Colonic mucosa (tissue), 4 donors: Measurements from ENCODE around the gene GABARAP. TPM values are rescaled to one million over a fixed set of nuclear protein-coding genes. Genes with fewer than 3 reads are reported as not detected.
A peak's percentile ranks its signal among the peaks of the same experiment; 100 is the strongest.

Source experiments
- DNase-seq: peaks from one replicate; pipeline ENCODE4 v3.0.0-alpha.2; 2020
- H3K27ac ChIP-seq: fragments of 200-600 bp; one replicate; pipeline ENCODE4 v1.8.0; 2021
- H3K27me3 ChIP-seq: fragments of 200-600 bp; one replicate; pipeline ENCODE4 v1.8.0; 2021
- H3K36me3 ChIP-seq: fragments of 200-600 bp; one replicate; pipeline ENCODE4 v1.8.0; 2021
- H3K4me1 ChIP-seq: fragments of 200-600 bp; one replicate; pipeline ENCODE4 v1.8.0; 2021; ENCODE audit warnings: mild to moderate bottlenecking
- H3K4me3 ChIP-seq: fragments of 200-600 bp; one replicate; pipeline ENCODE4 v1.8.0; 2021
- H3K9ac ChIP-seq, 2 donors: one replicate each; pipeline ENCODE4 v1.7.0; 2013; ENCODE audit warnings: control low read depth in 2 of 2, low read depth in 2 of 2, low read length in 2 of 2
- H3K9me3 ChIP-seq: fragments of 200-600 bp; one replicate; pipeline ENCODE4 v1.8.0; 2021
- intact Hi-C: fragments of 100-400 bp; cut with DNase I; formaldehyde crosslinking; loops from one replicate; pipeline ENCODE4 v1.14.1; 2022
- total RNA-seq, 2 donors: library from RNA; stranded (reverse); fragmentation: NEBNext Ultra II Directional in 1 of 2; extraction: Animal tissue kit (Norgen Biotek cat#: 25700) in 1 of 2; gene quantifications; one replicate each; pipeline ENCODE4 v1.2.1, GENCODE V29; 2021
- TF ChIP-seq, protein P1 (sequence below): fragments of 200-600 bp; IDR thresholded peaks from one replicate; pipeline ENCODE4 v1.8.0; 2022; ENCODE audit warnings: antibody characterized with exemption, mild to moderate bottlenecking
- donor health status: healthy.
- donor health status: DM: no; HTN: no; CAD: no.
- donor health status: DM: no; HTN: no; CAD: no.

GABARAP gene
- total RNA-seq, 2 donors from 2014 or later, result 378 to 513 TPM

DNA sequence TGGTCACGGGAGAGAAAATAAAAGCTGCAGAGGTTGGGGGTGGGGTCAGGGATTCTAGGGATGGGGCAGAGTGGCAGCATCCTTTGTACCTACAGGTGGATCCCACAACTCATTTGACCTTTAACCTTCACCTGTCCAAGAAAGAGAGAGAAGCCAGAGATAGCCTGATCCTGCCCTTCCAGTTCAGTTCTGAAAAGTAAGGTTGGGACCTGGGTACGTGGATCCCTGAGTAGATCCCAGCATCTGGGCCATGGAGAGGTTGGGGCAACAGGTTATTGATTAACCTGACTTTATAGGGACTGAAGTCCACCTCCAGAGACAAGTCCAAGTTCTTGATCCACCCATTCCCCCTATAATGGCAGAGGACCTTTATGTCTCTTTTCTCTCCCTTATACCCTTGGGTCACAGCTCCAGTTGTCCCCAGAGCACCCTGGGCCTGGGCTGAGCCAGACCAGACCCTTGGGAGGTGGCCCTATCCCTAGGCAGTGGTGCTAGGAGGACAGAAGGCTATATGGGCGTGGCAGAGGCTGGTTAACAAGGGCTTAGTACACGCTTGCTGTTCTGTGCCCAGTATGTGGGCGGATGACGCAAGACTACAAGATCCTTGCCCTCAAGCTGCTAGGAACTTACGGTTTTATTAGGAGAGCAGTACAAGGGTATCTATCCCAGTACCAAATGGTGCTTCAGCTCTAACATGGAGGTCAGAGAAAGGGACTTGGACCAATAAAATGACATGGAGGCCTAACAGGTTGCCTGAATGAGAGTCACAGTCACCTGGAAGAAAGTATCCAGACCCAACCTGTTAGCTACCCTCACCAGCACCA lies 16.7 kb upstream of the GABARAP start:
- H3K9me3 ChIP-seq, result no peaks in the 10 kb centered on the region
- no peak overlapping the region for H3K4me3 ChIP-seq
- no peaks in the 10 kb centered on the region for H3K27me3 ChIP-seq
- intact Hi-C loops, result no loop called here
- TF ChIP-seq, protein P1, sequence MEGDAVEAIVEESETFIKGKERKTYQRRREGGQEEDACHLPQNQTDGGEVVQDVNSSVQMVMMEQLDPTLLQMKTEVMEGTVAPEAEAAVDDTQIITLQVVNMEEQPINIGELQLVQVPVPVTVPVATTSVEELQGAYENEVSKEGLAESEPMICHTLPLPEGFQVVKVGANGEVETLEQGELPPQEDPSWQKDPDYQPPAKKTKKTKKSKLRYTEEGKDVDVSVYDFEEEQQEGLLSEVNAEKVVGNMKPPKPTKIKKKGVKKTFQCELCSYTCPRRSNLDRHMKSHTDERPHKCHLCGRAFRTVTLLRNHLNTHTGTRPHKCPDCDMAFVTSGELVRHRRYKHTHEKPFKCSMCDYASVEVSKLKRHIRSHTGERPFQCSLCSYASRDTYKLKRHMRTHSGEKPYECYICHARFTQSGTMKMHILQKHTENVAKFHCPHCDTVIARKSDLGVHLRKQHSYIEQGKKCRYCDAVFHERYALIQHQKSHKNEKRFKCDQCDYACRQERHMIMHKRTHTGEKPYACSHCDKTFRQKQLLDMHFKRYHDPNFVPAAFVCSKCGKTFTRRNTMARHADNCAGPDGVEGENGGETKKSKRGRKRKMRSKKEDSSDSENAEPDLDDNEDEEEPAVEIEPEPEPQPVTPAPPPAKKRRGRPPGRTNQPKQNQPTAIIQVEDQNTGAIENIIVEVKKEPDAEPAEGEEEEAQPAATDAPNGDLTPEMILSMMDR, result no peak
- peak overlapping the region; percentile 13 to 96 for H3K9ac ChIP-seq
- peaks cover 4% of the 10 kb centered on the region for H3K36me3 ChIP-seq
- H3K27ac ChIP-seq, result peak overlapping the region; percentile 93
- peak; percentile 86 for DNase-seq
- H3K4me1 ChIP-seq, result no peaks in the 10 kb centered on the region

DNA sequence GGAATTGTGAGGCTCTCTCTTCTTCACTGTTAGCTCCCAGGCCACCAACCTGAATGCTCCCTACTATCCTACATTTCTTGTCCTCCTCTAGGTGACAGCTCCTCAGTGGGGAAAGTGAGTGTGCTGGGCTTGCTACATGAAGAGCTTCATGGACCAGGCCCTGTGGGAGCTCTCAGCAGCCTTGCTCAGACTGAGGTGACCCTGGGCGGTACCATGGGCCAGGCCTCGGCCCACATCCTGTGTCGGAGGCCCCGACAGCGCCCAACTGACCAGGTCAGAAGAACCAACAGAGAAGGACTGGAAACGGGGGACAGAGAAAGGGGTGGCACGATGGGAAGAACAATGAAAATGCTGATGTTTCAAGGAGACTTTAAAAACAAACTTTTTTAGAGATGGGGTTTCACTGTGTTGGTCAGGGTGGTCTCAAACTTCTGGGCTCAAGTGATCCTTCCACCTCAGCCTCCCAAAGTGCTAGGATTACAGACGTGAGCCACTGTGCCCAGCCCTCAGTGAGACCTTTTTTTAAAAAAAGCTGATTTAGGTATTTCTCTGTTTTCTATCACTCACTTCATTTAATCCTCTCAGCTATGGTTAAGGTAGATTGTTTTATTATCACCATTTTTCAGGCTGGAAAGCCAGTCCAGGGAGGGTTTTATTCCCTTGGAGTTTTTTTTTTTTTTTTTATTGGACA lies 14.7 kb upstream of the GABARAP start:
- Histone ChIP-seq H3K27me3 (no peaks in the 10 kb centered on the region), H3K4me3 (no peak overlapping the region), H3K9ac (peak overlapping the region in 1 of 2 donors; percentile 35), H3K4me1 (peaks cover 5% of the 10 kb centered on the region), H3K36me3 (peaks cover 4% of the 10 kb centered on the region), H3K27ac (peak overlapping the region; percentile 93), H3K9me3 (no peaks in the 10 kb centered on the region)
- intact Hi-C loops, result no loop called here
- TF ChIP-seq, protein P1, result no peak
- no peak for DNase-seq

DNA sequence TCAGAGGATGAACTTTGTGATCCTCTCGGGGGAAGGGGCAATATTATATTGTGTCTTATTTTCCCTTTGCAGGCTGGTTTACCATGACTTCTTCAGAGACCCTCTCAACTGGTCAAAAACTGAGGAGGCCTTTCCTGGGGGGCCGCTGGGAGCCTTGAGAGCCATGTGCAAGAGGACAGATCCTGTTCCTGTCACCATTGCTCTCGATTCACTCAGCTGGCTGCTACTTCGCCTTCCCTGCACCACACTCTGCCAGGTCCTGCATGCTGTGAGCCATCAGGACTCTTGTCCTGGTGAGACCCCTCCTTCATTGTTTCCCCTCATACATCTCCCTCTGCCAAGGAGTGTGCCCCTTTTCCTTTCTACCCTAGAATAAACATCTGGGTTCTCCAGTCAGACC lies 12.3 kb upstream of the GABARAP start:
- H3K4me1 ChIP-seq, result peaks cover 15% of the 10 kb centered on the region
- no peaks in the 10 kb centered on the region for H3K9me3 ChIP-seq
- no peaks in the 10 kb centered on the region for H3K27me3 ChIP-seq
- no peak overlapping the region for H3K4me3 ChIP-seq
- peaks cover 4% of the 10 kb centered on the region for H3K36me3 ChIP-seq
- H3K9ac ChIP-seq, result peak overlapping the region in 1 of 2 donors; percentile 48
- DNase-seq, result no peak
- TF ChIP-seq, protein P1, result no peak
- intact Hi-C loops, result no loop called here
- peak overlapping the region; percentile 9 for H3K27ac ChIP-seq

- TF ChIP-seq, protein P1, result no peak
- Histone ChIP-seq H3K4me1 (peaks cover 18% of the 10 kb centered on the region), H3K4me3 (peak overlapping the region; percentile 98), H3K27ac (peak overlapping the region; percentile 99), H3K36me3 (peaks cover 4% of the 10 kb centered on the region), H3K27me3 (no peaks in the 10 kb centered on the region), H3K9me3 (no peaks in the 10 kb centered on the region), H3K9ac (peak overlapping the region in 1 of 2 donors; percentile 95)
- DNase-seq, result no peak
- intact Hi-C loops, result no loop called here
Observed at GRCh38 chr17:7253082-7253481, 10.8 kb upstream of the GABARAP start.

DNA sequence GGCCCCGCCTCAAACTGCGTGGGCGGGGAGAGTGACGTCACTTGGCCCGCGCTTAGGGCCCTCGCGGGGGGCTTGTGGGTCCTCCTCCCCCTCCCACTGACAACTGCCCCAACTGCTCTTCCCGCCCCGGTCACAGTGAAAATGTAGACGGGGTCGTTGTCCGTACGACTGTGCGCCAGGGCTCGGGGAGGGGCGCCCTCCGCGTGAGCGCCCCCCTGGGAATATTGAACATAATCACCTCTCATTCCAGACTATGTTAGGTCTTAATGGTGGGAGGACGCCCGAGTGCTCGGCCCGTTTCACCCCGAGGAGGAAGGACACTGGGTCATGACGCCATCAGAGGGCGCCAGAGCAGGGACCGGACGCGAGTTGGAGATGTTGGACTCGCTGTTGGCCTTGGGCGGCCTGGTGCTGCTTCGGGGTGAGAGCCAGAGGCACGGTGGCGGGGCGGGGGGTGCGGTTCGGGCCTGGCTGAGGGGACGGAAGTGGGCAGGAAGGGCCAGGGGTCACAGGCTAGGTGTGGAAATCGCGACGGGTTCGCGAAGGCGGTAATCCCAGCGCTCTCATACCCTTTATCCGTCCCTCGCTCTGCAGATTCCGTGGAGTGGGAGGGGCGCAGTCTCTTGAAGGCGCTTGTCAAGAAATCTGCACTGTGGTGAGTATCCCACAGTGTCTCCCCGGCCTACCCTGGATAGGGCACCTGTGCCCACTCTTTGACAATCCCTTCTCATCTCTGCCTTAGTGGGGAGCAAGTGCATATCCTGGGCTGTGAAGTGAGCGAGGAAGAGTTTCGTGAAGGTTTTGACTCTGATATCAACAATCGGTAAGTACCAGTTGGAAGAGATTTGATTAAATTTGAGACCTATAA lies 10.2 kb upstream of the GABARAP start, which contains the start of gene ELP5:
TSS of gene ELP5 (plus strand) at position 40 of the 868 bp plus-strand sequence. CDS start at position 376, 336 bp downstream.
- H3K27ac ChIP-seq, result peak within 1 kb of the TSS; percentile 99
- peak within 1 kb of the TSS; percentile 98 for H3K4me3 ChIP-seq
- peak; percentile 96 for DNase-seq
- peaks cover 18% of the 10 kb centered on the region for H3K4me1 ChIP-seq
- peak within 1 kb of the TSS; percentile 95 to 98 for H3K9ac ChIP-seq
- no peaks in the 10 kb centered on the region for H3K9me3 ChIP-seq
- H3K36me3 ChIP-seq, result peaks cover 4% of the 10 kb centered on the region
- TF ChIP-seq, protein P1, result peak; percentile 24
- H3K27me3 ChIP-seq, result no peaks in the 10 kb centered on the region
- intact Hi-C loops, result no loop called here
